Measurements from ENCODE around the gene CLIP2.
"Not testable (repeated sequence)": the region's sequence is repeated elsewhere in the genome, so short reads cannot be mapped to it uniquely, and the experiment has no call there.

CLIP2 gene

DNA sequence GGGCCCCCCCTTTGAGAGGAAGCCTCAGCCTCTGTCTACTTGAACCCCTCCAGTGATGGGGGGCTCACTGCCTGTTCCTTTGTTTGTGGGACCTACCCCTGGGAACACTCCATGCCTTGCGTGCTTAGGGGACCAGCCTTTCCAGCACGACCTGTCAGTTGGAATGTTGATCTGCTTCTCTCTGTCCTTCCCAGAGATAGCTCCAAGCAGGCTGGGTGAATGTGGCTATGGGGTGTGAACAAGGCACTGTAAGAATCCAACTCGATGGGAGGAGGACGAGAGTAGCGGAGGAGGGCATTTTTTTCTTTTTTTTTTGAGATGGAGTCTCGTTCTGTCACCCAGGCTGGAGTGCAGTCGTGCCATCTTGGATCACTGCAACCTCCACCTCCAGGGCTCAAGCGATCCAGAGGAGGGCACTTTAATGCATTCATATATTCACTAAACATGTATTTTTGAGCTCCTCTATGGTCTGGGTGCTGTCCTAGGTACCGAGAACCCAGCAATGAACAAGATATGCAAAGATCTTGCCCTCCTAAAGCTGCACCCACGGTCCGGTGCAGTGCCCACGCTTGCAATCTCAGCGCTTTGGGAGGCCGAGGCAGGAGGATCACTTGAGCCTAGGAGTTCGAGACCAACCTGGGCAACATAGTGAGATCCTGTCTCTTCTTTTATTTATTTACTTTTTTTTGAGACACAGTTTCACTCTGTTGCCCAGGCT is 8.5 kb downstream of the CLIP2 start:
- DNase-seq (ENCODE audit: low read depth), result no peak

DNA sequence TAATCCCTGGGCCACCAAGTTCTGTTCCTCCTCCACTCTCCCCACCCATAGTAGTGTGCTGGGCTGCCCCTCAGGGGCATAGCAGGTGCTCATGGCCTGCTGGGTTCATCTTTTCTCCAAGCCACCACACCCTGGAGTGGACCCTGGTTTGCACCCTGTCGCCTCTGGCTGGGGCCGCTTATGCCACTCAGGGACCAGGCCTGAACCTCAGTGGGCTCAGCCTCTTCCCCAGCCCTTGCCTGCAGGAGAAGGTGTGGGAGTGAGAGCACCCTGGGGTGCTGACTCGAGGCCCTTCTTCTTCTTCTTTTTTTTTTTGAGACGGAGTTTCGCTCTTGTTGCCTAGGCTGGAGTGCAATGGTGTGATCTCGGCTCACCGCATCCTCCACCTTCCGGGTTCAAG is 10.2 kb downstream of the CLIP2 start:
- no peak for DNase-seq (ENCODE audit: low read depth)

- no peak for DNase-seq (ENCODE audit: low read depth)
Observed at GRCh38 chr7:74300926-74301325, 11.7 kb downstream of the CLIP2 start.

DNA sequence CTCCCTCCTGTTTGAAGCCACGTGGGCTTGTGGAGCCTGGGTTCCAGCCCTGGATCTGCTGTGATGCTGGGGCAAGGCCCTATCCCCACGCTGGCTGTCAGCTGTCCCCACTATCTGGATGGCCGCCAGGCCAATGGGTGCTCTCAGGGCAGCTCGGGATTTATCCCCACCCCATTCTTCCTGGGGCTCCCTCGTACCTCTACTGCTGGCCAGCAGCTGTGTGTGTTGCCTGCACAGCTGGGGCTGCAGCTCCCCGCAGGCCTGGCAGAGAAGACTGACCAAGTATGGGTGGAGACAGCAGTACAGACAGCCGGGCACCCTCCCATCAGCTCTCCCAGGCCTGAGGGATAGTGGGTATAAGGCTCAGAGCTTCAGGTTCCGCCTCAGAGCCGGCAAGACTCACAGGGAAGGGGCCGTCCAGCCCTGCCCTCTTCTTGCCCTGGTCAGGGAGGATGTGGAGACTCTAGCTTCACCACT is 13.6 kb downstream of the CLIP2 start:
- DNase-seq (ENCODE audit: low read depth), result no peak

DNA sequence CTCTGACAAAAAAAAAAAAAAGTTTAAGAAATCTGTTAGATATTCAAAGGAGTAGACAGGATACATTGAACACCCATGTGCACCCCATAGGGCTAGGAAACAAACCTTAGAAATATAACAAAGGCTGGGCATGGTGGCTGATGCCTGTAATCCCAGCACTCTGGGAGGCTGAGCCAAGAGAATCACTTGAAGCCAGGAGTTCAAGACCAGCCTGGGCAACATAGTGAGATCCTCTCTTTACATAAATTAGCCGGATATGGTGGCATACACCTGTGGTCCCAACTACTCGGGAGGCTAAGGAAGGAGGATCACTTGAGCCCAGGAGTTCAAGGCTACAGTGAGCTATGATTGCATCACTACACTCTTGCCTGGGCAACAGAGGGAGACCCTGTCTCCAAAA is 15.3 kb downstream of the CLIP2 start:
- no peak for DNase-seq (ENCODE audit: low read depth)

- DNase-seq (ENCODE audit: low read depth), result no peak
Observed at GRCh38 chr7:74306004-74306729, 17.0 kb downstream of the CLIP2 start.

GRCh38 chr7:74306730-74307469 is 17.7 kb downstream of the CLIP2 start:
- no peak for DNase-seq (ENCODE audit: low read depth)

DNA sequence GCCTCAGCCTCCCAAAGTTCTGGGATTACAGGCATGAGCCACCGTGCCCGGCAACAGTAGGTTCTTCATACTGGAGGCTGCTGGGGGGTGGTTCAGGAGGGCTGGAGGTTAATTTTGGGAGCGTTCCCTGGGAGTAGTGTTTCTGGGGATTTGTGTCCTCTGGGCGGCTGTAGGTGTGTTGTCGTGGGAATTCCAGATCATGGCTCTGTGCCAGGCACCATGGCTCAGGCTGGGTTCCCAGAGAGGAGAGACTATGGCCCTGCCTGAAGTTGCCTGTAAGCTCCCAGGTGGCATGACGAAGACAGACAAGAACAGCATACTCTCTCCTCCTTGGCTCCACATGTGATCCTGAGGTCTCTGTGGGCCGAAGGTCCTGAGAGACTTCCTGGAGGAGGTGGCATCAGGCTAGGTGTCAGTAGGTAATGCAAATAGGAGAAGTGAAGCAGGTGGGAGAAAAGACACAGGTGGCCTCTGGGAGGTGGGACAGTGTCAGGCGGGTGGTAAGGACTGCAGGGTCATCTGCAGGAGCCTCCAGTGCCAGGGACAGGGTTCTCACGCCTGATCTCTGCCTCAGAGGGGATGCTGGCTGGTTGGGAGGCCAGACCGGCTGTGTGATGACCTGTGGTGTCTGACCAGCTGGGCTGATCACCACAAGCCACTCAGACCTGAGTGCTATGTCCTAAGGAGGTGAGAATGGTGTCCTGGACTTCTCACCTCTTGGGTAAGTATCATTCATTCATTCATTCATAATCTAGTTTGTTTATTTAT is 18.7 kb downstream of the CLIP2 start:
- DNase-seq (ENCODE audit: low read depth), result no peak

DNA sequence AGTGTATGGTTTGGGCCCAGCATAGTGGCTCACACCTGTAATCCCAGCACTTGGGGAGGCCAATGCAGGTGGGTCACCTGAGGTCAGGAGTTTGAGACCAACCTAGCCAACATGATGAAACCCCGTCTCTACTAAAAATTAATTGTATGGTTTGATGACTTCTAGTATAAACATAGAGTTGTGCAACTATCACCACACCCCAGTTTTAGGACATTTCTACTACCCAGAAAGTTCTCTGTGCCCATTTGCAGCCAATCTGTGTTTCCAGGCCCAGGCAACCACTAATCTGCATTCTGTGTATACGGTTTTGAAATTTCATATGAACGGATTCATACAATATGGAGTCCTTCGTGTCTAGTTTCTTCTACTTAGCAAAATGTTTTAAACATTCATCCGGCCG is 20.0 kb downstream of the CLIP2 start:
- DNase-seq (ENCODE audit: low read depth), result no peak

DNA sequence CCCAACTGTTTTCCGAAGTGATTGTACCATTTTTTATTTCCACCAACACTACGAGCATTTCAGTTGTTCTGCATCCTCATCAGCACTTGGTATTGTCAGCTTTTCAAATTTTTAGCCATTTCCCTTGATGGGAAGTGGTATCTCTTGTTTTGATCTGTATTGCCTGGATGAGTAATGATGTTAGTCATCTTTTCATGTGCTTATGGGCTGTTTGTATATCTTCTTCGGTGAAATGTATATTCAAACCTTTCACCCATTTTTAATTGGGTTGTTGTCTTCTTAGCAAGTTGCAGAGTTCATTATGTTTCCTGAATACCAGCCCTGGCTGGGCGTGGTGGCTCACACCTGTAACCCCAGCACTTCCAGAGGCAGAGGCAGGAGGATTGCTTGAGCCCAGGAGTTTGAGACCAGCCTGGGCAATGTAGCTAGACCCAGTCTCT is 22.1 kb downstream of the CLIP2 start:
- DNase-seq (ENCODE audit: low read depth), result no peak

- DNase-seq (ENCODE audit: low read depth), result no peak
Observed at GRCh38 chr7:74312418-74313028, 23.3 kb downstream of the CLIP2 start.

GRCh38 chr7:74315891-74316290 is 26.7 kb downstream of the CLIP2 start:
- DNase-seq (ENCODE audit: low read depth), result not testable (repeated sequence)

GRCh38 chr7:74317146-74317782 is 28.1 kb downstream of the CLIP2 start:
- DNase-seq (ENCODE audit: low read depth), result no peak

DNA sequence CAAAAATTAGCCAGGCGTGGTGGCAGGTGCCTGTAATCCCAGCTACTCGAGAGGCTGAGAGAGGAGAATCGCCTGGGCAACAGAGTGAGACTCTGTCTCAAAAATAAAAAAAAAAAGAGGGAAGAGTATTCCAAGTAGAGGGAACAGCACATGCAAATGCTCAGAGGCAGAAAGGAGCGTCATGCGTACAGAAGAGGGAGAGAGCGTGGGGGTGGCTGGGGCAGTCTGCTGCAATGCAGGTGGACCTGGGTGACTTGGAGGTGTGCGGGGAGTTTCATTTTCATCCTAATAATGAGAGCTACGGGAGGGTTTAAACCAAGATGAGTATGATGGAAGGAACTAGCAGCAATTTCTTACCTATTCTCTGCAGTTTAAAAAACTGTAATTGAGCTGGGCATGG is 28.8 kb downstream of the CLIP2 start:
- DNase-seq (ENCODE audit: low read depth), result no peak

DNA sequence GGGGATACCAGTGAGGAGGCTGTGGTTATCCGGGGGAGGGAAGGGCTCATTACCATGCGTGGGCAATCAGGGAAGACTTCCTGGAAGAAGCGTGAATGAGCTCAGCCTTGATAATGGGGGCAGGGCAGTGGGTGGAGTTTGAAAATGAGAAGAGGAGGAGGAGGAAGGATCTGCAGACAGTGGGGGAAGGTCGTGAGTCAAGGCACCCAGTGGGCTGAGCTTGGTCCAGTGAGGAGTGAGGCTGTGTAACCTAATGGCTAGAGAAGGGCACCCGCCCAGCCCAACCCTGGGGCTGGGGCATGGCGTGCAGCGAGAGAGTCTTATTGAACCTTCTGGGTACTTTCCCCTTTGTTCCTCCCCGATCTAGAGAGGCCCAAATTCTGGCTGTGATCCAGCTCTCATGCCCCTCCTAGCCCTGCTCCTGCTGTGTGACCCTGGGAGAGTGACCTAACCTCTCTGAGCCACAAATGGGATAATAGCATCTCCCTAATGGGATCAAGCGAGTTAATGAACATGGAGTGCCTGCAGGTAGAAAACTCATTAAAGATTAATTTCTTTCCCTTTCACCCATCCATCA is 31.5 kb downstream of the CLIP2 start:
- DNase-seq (ENCODE audit: low read depth), result no peak

GRCh38 chr7:74322892-74323291 is 33.7 kb downstream of the CLIP2 start:
- not testable (repeated sequence) for DNase-seq (ENCODE audit: low read depth)

GRCh38 chr7:74324531-74325209 is 35.5 kb downstream of the CLIP2 start:
- no peak for DNase-seq (ENCODE audit: low read depth)

DNA sequence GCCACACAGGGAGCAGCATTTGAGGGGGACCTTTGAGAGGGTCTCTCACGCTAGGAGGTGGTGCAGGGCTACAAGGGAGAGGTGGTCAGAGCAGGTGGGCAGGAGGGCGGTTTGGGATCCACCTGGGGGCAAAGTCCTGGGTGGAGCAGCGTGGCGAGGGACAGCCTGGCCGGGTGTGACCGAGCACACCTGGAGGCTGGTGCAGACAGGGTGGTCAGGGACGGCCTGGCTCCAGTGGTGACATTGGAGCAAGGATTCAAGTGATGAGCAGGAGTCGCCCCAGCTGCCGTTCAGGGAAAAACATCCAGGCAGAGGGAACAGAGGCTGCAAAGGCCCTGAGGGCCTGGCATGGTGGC is 36.0 kb downstream of the CLIP2 start:
- no peak for DNase-seq (ENCODE audit: low read depth)

GRCh38 chr7:74329225-74329624 is 40.0 kb downstream of the CLIP2 start:
- DNase-seq (ENCODE audit: low read depth), result no peak
